WTC11 (cell line): ENCODE data around the gene ENOX2.

Source experiments
- CBFB ChIP-seq: sonication (generic); formaldehyde crosslinking; IDR thresholded peaks from 2 replicates; pipeline ENCODE4 v1.8.1; 2022; ENCODE audit warnings: mild to moderate bottlenecking, low read depth, missing genetic modification reagents
- CREB1 ChIP-seq: sonication (generic); formaldehyde crosslinking; IDR thresholded peaks from 2 replicates; pipeline ENCODE4 v1.8.0; 2023; ENCODE audit warnings: mild to moderate bottlenecking, missing genetic modification reagents
- ERG ChIP-seq: fragments of 250-450 bp; sonication (Bioruptor Pico); IDR thresholded peaks from 2 replicates; pipeline ENCODE4 v1.8.0; 2021; ENCODE audit warnings: mild to moderate bottlenecking
- ESRRA ChIP-seq: sonication (generic); formaldehyde crosslinking; IDR thresholded peaks from 2 replicates; pipeline ENCODE4 v1.8.1; 2022; ENCODE audit warnings: mild to moderate bottlenecking, missing genetic modification reagents, borderline replicate concordance
- ETV6 ChIP-seq: sonication (generic); formaldehyde crosslinking; IDR thresholded peaks from 2 replicates; pipeline ENCODE4 v1.8.1; 2022; ENCODE audit warnings: mild to moderate bottlenecking, missing genetic modification reagents
- FOXP4 ChIP-seq: sonication (generic); formaldehyde crosslinking; IDR thresholded peaks from 2 replicates; pipeline ENCODE4 v1.8.0; 2022; ENCODE audit warnings: mild to moderate bottlenecking, missing genetic modification reagents
- GABPB1 ChIP-seq: sonication (generic); formaldehyde crosslinking; IDR thresholded peaks from 2 replicates; pipeline ENCODE4 v1.8.1; 2023; ENCODE audit warnings: mild to moderate bottlenecking, missing genetic modification reagents
- MAX ChIP-seq: sonication (generic); formaldehyde crosslinking; IDR thresholded peaks from 2 replicates; pipeline ENCODE4 v1.8.0; 2022; ENCODE audit warnings: mild to moderate bottlenecking, missing genetic modification reagents
- MLX ChIP-seq: sonication (generic); formaldehyde crosslinking; IDR thresholded peaks from 2 replicates; pipeline ENCODE4 v1.8.1; 2023; ENCODE audit warnings: mild to moderate bottlenecking, missing genetic modification reagents, moderate library complexity
- RELA ChIP-seq: sonication (generic); formaldehyde crosslinking; IDR thresholded peaks from 2 replicates; pipeline ENCODE4 v1.8.1; 2022; ENCODE audit warnings: missing genetic modification reagents, mild to moderate bottlenecking, borderline replicate concordance
- SP1 ChIP-seq: sonication (generic); formaldehyde crosslinking; conservative IDR thresholded peaks from 2 replicates; pipeline ENCODE4 v1.8.1; 2022; ENCODE audit warnings: missing genetic modification reagents
- TF ChIP-seq, protein P1 (sequence below): fragments of 200-600 bp; IDR thresholded peaks from 2 replicates; pipeline ENCODE4 v1.8.0; 2022; ENCODE audit warnings: antibody characterized with exemption
- TF ChIP-seq, protein P2 (sequence below): sonication (generic); formaldehyde crosslinking; conservative IDR thresholded peaks from 2 replicates; pipeline ENCODE4 v1.8.1; 2022; ENCODE audit warnings: mild to moderate bottlenecking, missing genetic modification reagents
- TF ChIP-seq, protein P3 (sequence below): sonication (generic); formaldehyde crosslinking; IDR thresholded peaks from 2 replicates; pipeline ENCODE4 v1.8.1; 2022; ENCODE audit warnings: low read depth, missing genetic modification reagents, borderline replicate concordance

DNA sequence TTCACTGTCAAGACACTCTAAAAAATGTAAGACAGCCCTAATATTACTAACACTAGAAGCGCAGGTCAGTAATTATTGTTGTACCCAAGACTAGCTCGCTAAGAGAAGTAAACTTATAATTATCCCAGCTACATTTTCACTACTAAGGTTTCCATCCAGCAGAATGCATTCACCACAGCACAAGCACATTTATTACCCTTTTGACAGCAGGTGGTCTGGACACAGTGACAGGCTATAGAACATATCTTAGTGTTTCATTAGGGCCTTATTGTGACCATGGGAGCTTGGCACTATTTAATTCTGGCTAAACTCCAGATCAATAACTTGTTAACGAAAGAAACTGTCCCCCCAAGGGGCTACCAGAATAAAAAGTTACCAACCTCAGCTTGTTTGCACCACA is 237.7 kb downstream of the ENOX2 start:
- TF ChIP-seq, protein P1, sequence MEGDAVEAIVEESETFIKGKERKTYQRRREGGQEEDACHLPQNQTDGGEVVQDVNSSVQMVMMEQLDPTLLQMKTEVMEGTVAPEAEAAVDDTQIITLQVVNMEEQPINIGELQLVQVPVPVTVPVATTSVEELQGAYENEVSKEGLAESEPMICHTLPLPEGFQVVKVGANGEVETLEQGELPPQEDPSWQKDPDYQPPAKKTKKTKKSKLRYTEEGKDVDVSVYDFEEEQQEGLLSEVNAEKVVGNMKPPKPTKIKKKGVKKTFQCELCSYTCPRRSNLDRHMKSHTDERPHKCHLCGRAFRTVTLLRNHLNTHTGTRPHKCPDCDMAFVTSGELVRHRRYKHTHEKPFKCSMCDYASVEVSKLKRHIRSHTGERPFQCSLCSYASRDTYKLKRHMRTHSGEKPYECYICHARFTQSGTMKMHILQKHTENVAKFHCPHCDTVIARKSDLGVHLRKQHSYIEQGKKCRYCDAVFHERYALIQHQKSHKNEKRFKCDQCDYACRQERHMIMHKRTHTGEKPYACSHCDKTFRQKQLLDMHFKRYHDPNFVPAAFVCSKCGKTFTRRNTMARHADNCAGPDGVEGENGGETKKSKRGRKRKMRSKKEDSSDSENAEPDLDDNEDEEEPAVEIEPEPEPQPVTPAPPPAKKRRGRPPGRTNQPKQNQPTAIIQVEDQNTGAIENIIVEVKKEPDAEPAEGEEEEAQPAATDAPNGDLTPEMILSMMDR = no peak
- TF ChIP-seq CREB1 (no peak), CBFB (CRISPR knock-in tag) (no peak), FOXP4 (CRISPR knock-in tag) (no peak), MLX (no peak), ERG (CRISPR knock-in tag) (no peak), MAX (CRISPR knock-in tag) (no peak), ESRRA (CRISPR knock-in tag) (no peak), GABPB1 (CRISPR knock-in tag) (no peak), ETV6 (CRISPR knock-in tag) (no peak), SP1 (CRISPR knock-in tag) (no peak), RELA (CRISPR knock-in tag) (no peak)
- TF ChIP-seq, protein P2, sequence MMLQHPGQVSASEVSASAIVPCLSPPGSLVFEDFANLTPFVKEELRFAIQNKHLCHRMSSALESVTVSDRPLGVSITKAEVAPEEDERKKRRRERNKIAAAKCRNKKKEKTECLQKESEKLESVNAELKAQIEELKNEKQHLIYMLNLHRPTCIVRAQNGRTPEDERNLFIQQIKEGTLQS (CRISPR knock-in tag) = no peak
- TF ChIP-seq, protein P3, sequence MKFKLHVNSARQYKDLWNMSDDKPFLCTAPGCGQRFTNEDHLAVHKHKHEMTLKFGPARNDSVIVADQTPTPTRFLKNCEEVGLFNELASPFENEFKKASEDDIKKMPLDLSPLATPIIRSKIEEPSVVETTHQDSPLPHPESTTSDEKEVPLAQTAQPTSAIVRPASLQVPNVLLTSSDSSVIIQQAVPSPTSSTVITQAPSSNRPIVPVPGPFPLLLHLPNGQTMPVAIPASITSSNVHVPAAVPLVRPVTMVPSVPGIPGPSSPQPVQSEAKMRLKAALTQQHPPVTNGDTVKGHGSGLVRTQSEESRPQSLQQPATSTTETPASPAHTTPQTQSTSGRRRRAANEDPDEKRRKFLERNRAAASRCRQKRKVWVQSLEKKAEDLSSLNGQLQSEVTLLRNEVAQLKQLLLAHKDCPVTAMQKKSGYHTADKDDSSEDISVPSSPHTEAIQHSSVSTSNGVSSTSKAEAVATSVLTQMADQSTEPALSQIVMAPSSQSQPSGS (CRISPR knock-in tag) = no peak
